Measurements from ENCODE around the gene AKAP6.
A peak's percentile ranks its signal among the peaks of the same experiment; 100 is the strongest.

AKAP6 gene

GRCh38 chr14:32560209-32560857, 231.2 kb downstream of the AKAP6 start:
- Histone ChIP-seq H3K4me3 (ENCODE audit: low read depth in 1 of 2, low read length in 2 of 2) (no peak overlapping the region), H3K9ac (ENCODE audit: low read length) (no peak overlapping the region), H3K36me3 (ENCODE audit: insufficient read depth, low read length) (no peaks in the 10 kb centered on the region), H3K27me3 (ENCODE audit: control insufficient read depth in 1 of 2, insufficient read depth in 2 of 2, low read length in 2 of 2) (no peaks in the 10 kb centered on the region), H3K27ac (ENCODE audit: low read depth, low read length) (peak overlapping the region; percentile 10), H3K9me3 (ENCODE audit: low read length) (no peaks in the 10 kb centered on the region), H3K4me1 (ENCODE audit: insufficient read depth, low read length) (peaks cover 47% of the 10 kb centered on the region)

- Histone ChIP-seq H3K4me1 (ENCODE audit: insufficient read depth, low read length) (peaks cover 54% of the 10 kb centered on the region), H3K4me3 (ENCODE audit: low read depth in 1 of 2, low read length in 2 of 2) (no peak overlapping the region), H3K9me3 (ENCODE audit: low read length) (no peaks in the 10 kb centered on the region), H3K27ac (ENCODE audit: low read depth, low read length) (peak overlapping the region; percentile 7), H3K9ac (ENCODE audit: low read length) (no peak overlapping the region), H3K27me3 (ENCODE audit: control insufficient read depth in 1 of 2, insufficient read depth in 2 of 2, low read length in 2 of 2) (no peaks in the 10 kb centered on the region), H3K36me3 (ENCODE audit: insufficient read depth, low read length) (no peaks in the 10 kb centered on the region)
Measured at GRCh38 chr14:32561520-32561919, 232.4 kb downstream of the AKAP6 start.

GRCh38 chr14:32564596-32564995, 235.5 kb downstream of the AKAP6 start:
- no peaks in the 10 kb centered on the region for H3K36me3 ChIP-seq (ENCODE audit: insufficient read depth, low read length)
- peak overlapping the region; percentile 19 for H3K27ac ChIP-seq (ENCODE audit: low read depth, low read length)
- H3K9ac ChIP-seq (ENCODE audit: low read length): no peak overlapping the region
- no peaks in the 10 kb centered on the region for H3K27me3 ChIP-seq (ENCODE audit: control insufficient read depth in 1 of 2, insufficient read depth in 2 of 2, low read length in 2 of 2)
- H3K9me3 ChIP-seq (ENCODE audit: low read length): no peaks in the 10 kb centered on the region
- no peak overlapping the region for H3K4me3 ChIP-seq (ENCODE audit: low read depth in 1 of 2, low read length in 2 of 2)
- H3K4me1 ChIP-seq (ENCODE audit: insufficient read depth, low read length): peaks cover 51% of the 10 kb centered on the region

- Histone ChIP-seq H3K4me3 (ENCODE audit: low read depth in 1 of 2, low read length in 2 of 2) (no peak overlapping the region), H3K36me3 (ENCODE audit: insufficient read depth, low read length) (no peaks in the 10 kb centered on the region), H3K4me1 (ENCODE audit: insufficient read depth, low read length) (peaks cover 45% of the 10 kb centered on the region), H3K27ac (ENCODE audit: low read depth, low read length) (no peak overlapping the region), H3K9ac (ENCODE audit: low read length) (no peak overlapping the region), H3K9me3 (ENCODE audit: low read length) (no peaks in the 10 kb centered on the region), H3K27me3 (ENCODE audit: control insufficient read depth in 1 of 2, insufficient read depth in 2 of 2, low read length in 2 of 2) (no peaks in the 10 kb centered on the region)
Measured at GRCh38 chr14:32565256-32565655, 236.2 kb downstream of the AKAP6 start.

- peaks cover 35% of the 10 kb centered on the region for H3K4me1 ChIP-seq (ENCODE audit: insufficient read depth, low read length)
- H3K9ac ChIP-seq (ENCODE audit: low read length): no peak overlapping the region
- no peak overlapping the region for H3K4me3 ChIP-seq (ENCODE audit: low read depth in 1 of 2, low read length in 2 of 2)
- H3K9me3 ChIP-seq (ENCODE audit: low read length): no peaks in the 10 kb centered on the region
- H3K27ac ChIP-seq (ENCODE audit: low read depth, low read length): no peak overlapping the region
- H3K36me3 ChIP-seq (ENCODE audit: insufficient read depth, low read length): no peaks in the 10 kb centered on the region
- H3K27me3 ChIP-seq (ENCODE audit: control insufficient read depth in 1 of 2, insufficient read depth in 2 of 2, low read length in 2 of 2): no peaks in the 10 kb centered on the region
Measured at GRCh38 chr14:32567543-32568384, 238.7 kb downstream of the AKAP6 start.

- Histone ChIP-seq H3K27ac (ENCODE audit: low read depth, low read length) (no peak overlapping the region), H3K36me3 (ENCODE audit: insufficient read depth, low read length) (no peaks in the 10 kb centered on the region), H3K27me3 (ENCODE audit: control insufficient read depth in 1 of 2, insufficient read depth in 2 of 2, low read length in 2 of 2) (no peaks in the 10 kb centered on the region), H3K4me1 (ENCODE audit: insufficient read depth, low read length) (peaks cover 26% of the 10 kb centered on the region), H3K9ac (ENCODE audit: low read length) (no peak overlapping the region), H3K9me3 (ENCODE audit: low read length) (no peaks in the 10 kb centered on the region), H3K4me3 (ENCODE audit: low read depth in 1 of 2, low read length in 2 of 2) (no peak overlapping the region)
Measured at GRCh38 chr14:32571551-32571950, 242.5 kb downstream of the AKAP6 start.

- Histone ChIP-seq H3K4me1 (ENCODE audit: insufficient read depth, low read length) (peaks cover 28% of the 10 kb centered on the region), H3K9me3 (ENCODE audit: low read length) (no peaks in the 10 kb centered on the region), H3K27ac (ENCODE audit: low read depth, low read length) (no peak overlapping the region)
Measured at GRCh38 chr14:32571995-32572866, 243.1 kb downstream of the AKAP6 start.

GRCh38 chr14:32572867-32573150, 243.7 kb downstream of the AKAP6 start:
- no peaks in the 10 kb centered on the region for H3K9me3 ChIP-seq (ENCODE audit: low read length)
- H3K4me3 ChIP-seq (ENCODE audit: low read depth in 1 of 2, low read length in 2 of 2): no peak overlapping the region
- no peaks in the 10 kb centered on the region for H3K36me3 ChIP-seq (ENCODE audit: insufficient read depth, low read length)
- H3K27me3 ChIP-seq (ENCODE audit: control insufficient read depth in 1 of 2, insufficient read depth in 2 of 2, low read length in 2 of 2): no peaks in the 10 kb centered on the region
- H3K9ac ChIP-seq (ENCODE audit: low read length): no peak overlapping the region
- peaks cover 23% of the 10 kb centered on the region for H3K4me1 ChIP-seq (ENCODE audit: insufficient read depth, low read length)
- no peak overlapping the region for H3K27ac ChIP-seq (ENCODE audit: low read depth, low read length)

More at GRCh38 chr14:32571995-32572866, 243.1 kb downstream of the AKAP6 start:
- H3K9ac ChIP-seq (ENCODE audit: low read length): no peak overlapping the region
- no peaks in the 10 kb centered on the region for H3K36me3 ChIP-seq (ENCODE audit: insufficient read depth, low read length)
- no peaks in the 10 kb centered on the region for H3K27me3 ChIP-seq (ENCODE audit: control insufficient read depth in 1 of 2, insufficient read depth in 2 of 2, low read length in 2 of 2)
- no peak overlapping the region for H3K4me3 ChIP-seq (ENCODE audit: low read depth in 1 of 2, low read length in 2 of 2)

- H3K9me3 ChIP-seq (ENCODE audit: low read length): no peaks in the 10 kb centered on the region
- no peaks in the 10 kb centered on the region for H3K36me3 ChIP-seq (ENCODE audit: insufficient read depth, low read length)
- H3K4me1 ChIP-seq (ENCODE audit: insufficient read depth, low read length): peaks cover 21% of the 10 kb centered on the region
- no peak overlapping the region for H3K27ac ChIP-seq (ENCODE audit: low read depth, low read length)
- no peak overlapping the region for H3K9ac ChIP-seq (ENCODE audit: low read length)
- no peak overlapping the region for H3K4me3 ChIP-seq (ENCODE audit: low read depth in 1 of 2, low read length in 2 of 2)
- no peaks in the 10 kb centered on the region for H3K27me3 ChIP-seq (ENCODE audit: control insufficient read depth in 1 of 2, insufficient read depth in 2 of 2, low read length in 2 of 2)
Measured at GRCh38 chr14:32574269-32574668, 245.2 kb downstream of the AKAP6 start.

- peak overlapping the region; percentile 25 to 43 for H3K4me3 ChIP-seq (ENCODE audit: low read depth in 1 of 2, low read length in 2 of 2)
Measured at GRCh38 chr14:32576088-32576795, 247.1 kb downstream of the AKAP6 start.

GRCh38 chr14:32576977-32577376, 247.9 kb downstream of the AKAP6 start:
- no peaks in the 10 kb centered on the region for H3K36me3 ChIP-seq (ENCODE audit: insufficient read depth, low read length)
- H3K9ac ChIP-seq (ENCODE audit: low read length): no peak overlapping the region
- H3K27me3 ChIP-seq (ENCODE audit: control insufficient read depth in 1 of 2, insufficient read depth in 2 of 2, low read length in 2 of 2): no peaks in the 10 kb centered on the region
- H3K4me1 ChIP-seq (ENCODE audit: insufficient read depth, low read length): peaks cover 21% of the 10 kb centered on the region
- H3K9me3 ChIP-seq (ENCODE audit: low read length): no peaks in the 10 kb centered on the region
- peak overlapping the region in 1 of 2 donors; percentile 43 for H3K4me3 ChIP-seq (ENCODE audit: low read depth in 1 of 2, low read length in 2 of 2)
- no peak overlapping the region for H3K27ac ChIP-seq (ENCODE audit: low read depth, low read length)

More at GRCh38 chr14:32576088-32576795, 247.1 kb downstream of the AKAP6 start:
- Histone ChIP-seq H3K4me1 (ENCODE audit: insufficient read depth, low read length) (peaks cover 21% of the 10 kb centered on the region), H3K36me3 (ENCODE audit: insufficient read depth, low read length) (no peaks in the 10 kb centered on the region), H3K9me3 (ENCODE audit: low read length) (no peaks in the 10 kb centered on the region), H3K27me3 (ENCODE audit: control insufficient read depth in 1 of 2, insufficient read depth in 2 of 2, low read length in 2 of 2) (no peaks in the 10 kb centered on the region), H3K27ac (ENCODE audit: low read depth, low read length) (no peak overlapping the region), H3K9ac (ENCODE audit: low read length) (no peak overlapping the region)
